Naive B cell (primary cell): ENCODE measurements around the gene FAF1. TPM values are rescaled to one million over a fixed set of nuclear protein-coding genes. Genes with fewer than 3 reads are reported as not detected.

Experiments used
- ATAC-seq, 2 donors: fragments of 150-1000 bp; cut with Tn5 transposase; 2 replicates each; pipeline ENCODE4 v1.10.0; 2021; ENCODE audit warnings: low read depth in 2 of 2, mild to moderate bottlenecking in 2 of 2, moderate library complexity in 2 of 2
- DNase-seq: peaks from one replicate; pipeline ENCODE4 v3.0.0; 2022
- H3K27ac Mint-ChIP-seq, 6 donors: one replicate each; pipeline ENCODE4 v1.8.0; 2020 to 2022; ENCODE audit warnings: mild to moderate bottlenecking in 6 of 6, mixed read lengths in 6 of 6, moderate library complexity in 5 of 6, inconsistent platforms in 2 of 6
- H3K27me3 Mint-ChIP-seq, 3 donors: one replicate each; pipeline ENCODE4 v1.8.0; 2021 to 2022; ENCODE audit warnings: mixed read lengths in 3 of 3, mild to moderate bottlenecking in 1 of 3
- H3K36me3 Mint-ChIP-seq, 2 donors: one replicate each; pipeline ENCODE4 v1.8.0; 2020 to 2022; ENCODE audit warnings: mixed read lengths in 2 of 2, inconsistent platforms in 1 of 2, mild to moderate bottlenecking in 1 of 2
- H3K4me1 Mint-ChIP-seq, 3 donors: one replicate each; pipeline ENCODE4 v1.8.0; 2020 to 2022; ENCODE audit warnings: mixed read lengths in 3 of 3, inconsistent platforms in 1 of 3, mild to moderate bottlenecking in 1 of 3, moderate library complexity in 1 of 3
- H3K4me3 Mint-ChIP-seq, 8 donors: one replicate each; pipeline ENCODE4 v1.8.0; 2020 to 2022; ENCODE audit warnings: mild to moderate bottlenecking in 8 of 8, mixed read lengths in 8 of 8, moderate library complexity in 8 of 8, inconsistent platforms in 2 of 8
- H3K9me3 Mint-ChIP-seq, 7 donors: one replicate each; pipeline ENCODE4 v1.8.0; 2020 to 2022; ENCODE audit warnings: mixed read lengths in 7 of 7, mild to moderate bottlenecking in 5 of 7, inconsistent platforms in 2 of 7, moderate library complexity in 1 of 7
- polyA plus RNA-seq, 6 donors: library from polyadenylated mRNA; unstranded; fragments of 300-500 nt; fragmentation: Illumina TruSeq; gene quantifications; one replicate each; pipeline ENCODE4 v1.2.3, GENCODE V29; 2021; ENCODE audit warnings: low read depth in 6 of 6

FAF1 gene
- polyA plus RNA-seq, 6 donors from 2014 or later = 36.4 to 66.5 (median 43.2) TPM

DNA sequence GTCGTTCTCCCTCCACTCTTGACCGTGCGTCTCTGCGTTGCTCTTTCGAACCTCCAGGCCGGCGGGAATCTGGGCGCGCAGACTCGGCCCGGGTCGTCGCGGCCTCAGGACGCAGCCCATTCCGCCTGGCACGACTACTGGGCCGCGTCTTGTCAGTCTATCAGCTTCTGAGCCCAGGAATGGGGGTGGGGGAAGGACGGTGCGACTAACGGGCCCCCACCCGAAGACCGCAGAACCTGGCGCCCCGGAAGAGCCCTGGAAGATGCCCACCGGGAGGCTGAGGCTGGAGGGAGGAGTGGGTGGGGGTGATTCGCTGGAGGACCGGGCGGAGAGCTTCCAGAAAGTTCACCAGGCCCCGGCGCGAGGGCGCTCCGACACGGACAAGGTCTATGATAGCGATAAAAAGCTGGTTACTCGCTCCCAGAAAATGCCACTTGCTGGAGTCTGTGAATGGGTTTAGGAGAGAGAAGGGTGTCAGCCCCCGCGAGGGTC is 535.1 kb downstream of the FAF1 start:
- peaks cover 39 to 66% (median 53%) of the 10 kb centered on the region in 3 donors for H3K4me1 Mint-ChIP-seq
- DNase-seq (no peak), ATAC-seq (no peak)
- H3K36me3 Mint-ChIP-seq = peaks cover 27 to 38% of the 10 kb centered on the region in 2 donors
- H3K27me3 Mint-ChIP-seq = peaks cover 69 to 89% (median 86%) of the 10 kb centered on the region in 3 donors
- peaks cover 0 to 37% (median 14%) of the 10 kb centered on the region in 7 donors for H3K9me3 Mint-ChIP-seq
- peak overlapping the region; percentile 83 to 97 (median 94) for H3K4me3 Mint-ChIP-seq
- H3K27ac Mint-ChIP-seq = peak overlapping the region in 3 of 6 donors; percentile 27 to 88 (median 74)

DNA sequence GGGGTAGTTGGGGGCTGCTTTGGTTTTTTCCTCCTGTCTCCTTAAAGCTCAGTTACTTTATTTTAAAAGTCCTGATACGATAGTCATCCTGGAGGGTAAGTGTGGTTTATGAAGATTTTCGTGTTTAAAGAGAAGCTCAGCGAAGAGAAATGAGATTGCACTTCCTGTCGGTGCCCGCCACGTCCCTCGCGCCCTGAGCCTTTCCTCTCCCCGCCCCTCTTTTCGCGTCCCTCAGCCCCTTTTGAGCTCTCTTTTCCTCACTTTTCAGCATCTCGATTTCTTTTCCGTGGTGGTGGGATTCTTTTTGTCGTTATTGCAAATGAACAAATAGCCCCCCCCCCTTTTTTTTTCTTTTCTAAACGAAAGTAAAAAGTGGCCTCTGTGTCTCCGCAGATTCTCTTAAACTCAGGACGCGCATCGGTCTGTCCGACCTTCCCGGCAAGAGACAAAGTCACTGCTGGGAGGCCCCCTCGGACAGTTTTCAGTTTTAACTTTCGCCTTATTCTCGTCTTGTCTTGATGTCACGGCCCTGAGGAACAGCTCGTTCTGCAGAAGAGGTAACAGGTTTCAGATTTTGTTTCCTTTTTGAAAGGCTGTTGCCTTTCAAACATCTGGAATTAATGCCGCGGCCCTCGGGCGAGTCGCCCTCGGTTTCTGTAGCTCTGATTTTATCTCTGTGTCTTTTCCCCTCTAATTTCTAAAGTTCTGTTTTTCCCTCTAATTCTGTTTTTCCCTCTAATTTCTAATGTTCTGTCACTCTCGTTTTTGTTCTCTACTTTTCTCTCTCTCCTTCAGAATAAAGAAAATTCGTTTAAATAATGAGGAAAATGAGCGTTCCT is 535.8 kb downstream of the FAF1 start:
- peak in 1 of 2 donors; percentile 37 for ATAC-seq
- no peak for DNase-seq

DNA sequence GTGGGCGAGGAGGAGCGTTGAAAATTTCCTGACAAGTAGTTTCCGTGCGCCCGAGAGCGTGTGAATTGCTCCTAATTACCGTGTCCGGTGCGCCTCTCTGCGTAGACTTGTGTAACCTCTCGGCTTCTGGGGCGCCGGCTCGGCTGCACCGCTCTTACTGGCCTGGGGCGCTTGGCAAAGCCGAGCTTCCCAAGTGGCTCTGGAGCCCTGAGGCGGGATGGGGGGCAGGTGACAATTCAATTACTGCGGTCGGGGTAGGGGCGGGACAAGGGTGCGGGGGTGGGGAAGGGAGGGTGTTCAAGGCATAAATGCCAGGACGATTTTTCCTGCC is 536.4 kb downstream of the FAF1 start:
- Mint-ChIP-seq H3K9me3 (peaks cover 0 to 38% (median 14%) of the 10 kb centered on the region in 7 donors), H3K27me3 (peaks cover 68 to 86% (median 81%) of the 10 kb centered on the region in 3 donors), H3K4me3 (peak overlapping the region; percentile 83 to 97 (median 94)), H3K4me1 (peaks cover 43 to 69% (median 57%) of the 10 kb centered on the region in 3 donors), H3K36me3 (peaks cover 27 to 43% of the 10 kb centered on the region in 2 donors), H3K27ac (peak overlapping the region in 2 of 6 donors; percentile 62 to 86)
- ATAC-seq = no peak
- DNase-seq = no peak

More for the DNA sequence above, 535.8 kb downstream of the FAF1 start:
- H3K9me3 Mint-ChIP-seq = peaks cover 0 to 38% (median 14%) of the 10 kb centered on the region in 7 donors
- peaks cover 43 to 69% (median 57%) of the 10 kb centered on the region in 3 donors for H3K4me1 Mint-ChIP-seq
- peak overlapping the region; percentile 83 to 97 (median 94) for H3K4me3 Mint-ChIP-seq
- H3K27ac Mint-ChIP-seq = peak overlapping the region in 4 of 6 donors; percentile 27 to 96 (median 81)
- H3K27me3 Mint-ChIP-seq = peaks cover 68 to 89% (median 85%) of the 10 kb centered on the region in 3 donors
- H3K36me3 Mint-ChIP-seq = peaks cover 27 to 43% of the 10 kb centered on the region in 2 donors

DNA sequence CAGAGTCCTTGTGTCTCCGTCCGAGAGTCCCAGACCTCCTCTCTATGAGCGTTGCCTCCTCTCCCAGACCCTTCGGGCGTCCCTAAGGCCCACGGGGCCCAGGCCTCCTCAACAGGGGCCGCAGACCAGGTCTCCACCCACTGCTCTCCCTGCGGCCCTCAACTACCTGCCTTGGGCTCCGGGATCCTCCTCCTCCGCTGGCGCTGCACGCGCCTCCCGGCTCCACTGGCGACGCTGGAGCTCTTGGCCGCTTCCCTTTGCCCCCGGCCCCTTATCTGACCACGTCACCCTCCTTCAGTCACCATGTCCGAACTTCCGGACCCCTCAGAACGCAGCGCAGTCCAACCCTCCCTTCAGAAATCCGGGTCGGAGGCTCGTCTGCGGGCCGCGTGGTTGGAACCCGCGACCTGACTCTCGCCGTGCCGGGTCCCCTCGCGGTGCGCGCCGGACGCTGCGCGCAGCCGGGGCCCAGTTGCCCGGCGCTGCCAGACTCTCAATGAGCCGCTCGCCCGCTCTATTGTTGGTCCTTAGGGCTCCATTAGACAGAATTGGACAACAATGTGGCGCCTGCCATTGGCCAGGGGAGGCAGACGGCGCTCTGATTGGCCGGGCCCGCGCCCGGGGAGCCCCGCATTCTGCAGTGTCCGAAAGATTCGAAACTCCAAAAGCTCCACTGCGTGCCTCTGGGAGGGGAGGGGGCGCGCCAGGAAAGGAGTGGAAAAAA is 537.0 kb downstream of the FAF1 start, which contains the start of gene DMRTA2:
TSS of gene DMRTA2 (minus strand) at position 498 of the 724 bp plus-strand sequence. CDS start 1,907 bp downstream, outside the sequence.
- peaks cover 0 to 36% (median 12%) of the 10 kb centered on the region in 7 donors for H3K9me3 Mint-ChIP-seq
- H3K27ac Mint-ChIP-seq = peak within 1 kb of the TSS in 5 of 6 donors; percentile 6 to 96 (median 88)

DNA sequence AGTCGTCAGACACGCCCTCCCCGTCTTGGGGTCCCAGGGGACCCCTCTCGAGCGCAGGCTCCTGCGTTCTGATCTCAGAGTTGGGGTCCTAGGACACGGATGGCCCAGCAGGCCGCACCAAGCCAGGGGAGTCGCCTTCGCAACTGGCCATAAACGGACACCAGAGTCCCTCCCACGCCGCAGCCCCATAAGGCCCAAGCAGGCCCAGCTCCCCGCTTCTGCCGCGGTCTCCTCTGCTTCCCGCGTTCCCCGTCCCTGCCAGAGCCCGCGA is 537.5 kb downstream of the FAF1 start:
- Mint-ChIP-seq H3K36me3 (peaks cover 23 to 43% of the 10 kb centered on the region in 2 donors), H3K4me3 (peak overlapping the region in 7 of 8 donors; percentile 67 to 85 (median 72)), H3K27me3 (peaks cover 65 to 86% (median 78%) of the 10 kb centered on the region in 3 donors), H3K27ac (peak overlapping the region in 4 of 6 donors; percentile 2 to 96 (median 48)), H3K9me3 (peaks cover 0 to 39% (median 11%) of the 10 kb centered on the region in 7 donors), H3K4me1 (peaks cover 43 to 69% (median 59%) of the 10 kb centered on the region in 3 donors)
- DNase-seq (no peak), ATAC-seq (no peak)

More for the DNA sequence above, 537.0 kb downstream of the FAF1 start, which contains the start of gene DMRTA2:
- Mint-ChIP-seq H3K4me1 (peaks cover 43 to 70% (median 57%) of the 10 kb centered on the region in 3 donors), H3K27me3 (peaks cover 64 to 86% (median 78%) of the 10 kb centered on the region in 3 donors), H3K4me3 (peak within 1 kb of the TSS; percentile 83 to 97 (median 94)), H3K36me3 (peaks cover 24 to 43% of the 10 kb centered on the region in 2 donors)
- DNase-seq (no peak), ATAC-seq (no peak)

DNA sequence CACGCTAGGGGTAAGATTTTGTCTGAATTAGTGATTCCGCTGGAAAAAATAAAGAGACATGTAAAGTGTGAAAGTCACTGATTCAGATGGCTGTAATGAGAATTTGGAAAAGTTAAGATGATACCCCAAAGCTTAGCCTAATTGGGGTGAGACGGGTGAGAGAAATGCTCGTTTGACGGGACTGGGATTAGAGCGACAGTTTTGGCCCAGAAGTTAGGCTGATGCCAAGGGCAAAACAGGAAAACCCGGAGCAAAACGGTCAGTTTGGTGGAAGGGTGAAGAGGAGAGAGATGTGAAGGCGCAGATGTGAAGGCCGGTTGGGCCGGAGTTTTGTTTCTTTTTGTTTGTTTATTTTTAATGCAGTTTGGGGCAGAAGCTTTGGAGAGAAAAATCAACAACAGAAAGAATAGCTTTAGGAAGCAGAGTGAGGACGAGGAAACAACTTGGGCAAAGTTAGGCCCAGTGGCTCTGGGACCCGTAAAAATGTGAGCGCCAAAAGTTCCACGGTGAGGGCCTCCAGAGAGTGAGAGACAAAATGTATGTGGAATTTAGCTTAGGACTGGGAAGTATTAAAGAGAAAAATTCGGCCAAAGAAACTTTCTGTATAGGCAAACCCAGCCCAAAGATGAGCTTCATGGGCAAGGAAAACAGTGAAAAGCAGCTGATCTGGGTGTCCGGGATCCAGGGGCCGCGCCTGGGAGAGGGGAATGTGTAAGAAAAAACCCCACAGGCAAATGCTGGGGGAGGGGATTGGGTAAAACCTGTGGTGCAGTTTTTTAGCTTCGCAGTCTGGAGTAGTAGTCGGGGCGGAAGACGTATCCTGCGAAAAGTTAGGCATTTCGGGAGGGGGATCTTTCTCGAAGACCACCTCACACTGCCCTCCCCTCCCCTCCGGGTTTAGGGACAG is 538.0 kb downstream of the FAF1 start:
- Mint-ChIP-seq H3K27ac (peak overlapping the region; percentile 2 to 96 (median 84)), H3K4me1 (peaks cover 43 to 66% (median 65%) of the 10 kb centered on the region in 3 donors), H3K27me3 (peaks cover 63 to 86% (median 78%) of the 10 kb centered on the region in 3 donors), H3K36me3 (peaks cover 23 to 43% of the 10 kb centered on the region in 2 donors), H3K9me3 (peaks cover 0 to 40% (median 10%) of the 10 kb centered on the region in 7 donors), H3K4me3 (peak overlapping the region; percentile 59 to 88 (median 71))
- DNase-seq (no peak), ATAC-seq (no peak)

DNA sequence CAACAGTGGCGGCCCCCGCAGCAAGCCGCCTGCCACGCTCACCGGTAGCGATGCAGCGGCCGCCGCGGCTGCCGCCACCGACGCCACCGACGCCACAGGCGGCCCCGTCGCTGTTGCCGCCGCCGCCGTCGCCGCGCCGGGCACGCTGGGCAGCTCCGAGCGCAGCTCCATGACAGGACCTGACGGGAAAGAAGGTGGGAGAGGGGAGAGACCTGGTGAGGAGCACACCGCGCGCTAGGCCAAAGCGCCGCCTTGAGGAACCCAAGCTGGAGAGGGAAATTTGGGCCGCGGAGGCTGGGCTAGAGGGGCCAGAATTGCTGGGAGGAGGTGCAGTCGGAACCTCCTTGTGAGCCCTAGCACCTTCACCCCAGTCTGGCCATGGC is 538.7 kb downstream of the FAF1 start:
- H3K9me3 Mint-ChIP-seq = peaks cover 0 to 44% (median 11%) of the 10 kb centered on the region in 7 donors
- peaks cover 23 to 43% of the 10 kb centered on the region in 2 donors for H3K36me3 Mint-ChIP-seq
- peak overlapping the region in 5 of 6 donors; percentile 2 to 92 (median 88) for H3K27ac Mint-ChIP-seq
- ATAC-seq (no peak), DNase-seq (no peak)
- H3K4me1 Mint-ChIP-seq = peaks cover 43 to 72% (median 72%) of the 10 kb centered on the region in 3 donors
- peaks cover 67 to 88% (median 80%) of the 10 kb centered on the region in 3 donors for H3K27me3 Mint-ChIP-seq
- peak overlapping the region; percentile 50 to 83 (median 68) for H3K4me3 Mint-ChIP-seq

DNA sequence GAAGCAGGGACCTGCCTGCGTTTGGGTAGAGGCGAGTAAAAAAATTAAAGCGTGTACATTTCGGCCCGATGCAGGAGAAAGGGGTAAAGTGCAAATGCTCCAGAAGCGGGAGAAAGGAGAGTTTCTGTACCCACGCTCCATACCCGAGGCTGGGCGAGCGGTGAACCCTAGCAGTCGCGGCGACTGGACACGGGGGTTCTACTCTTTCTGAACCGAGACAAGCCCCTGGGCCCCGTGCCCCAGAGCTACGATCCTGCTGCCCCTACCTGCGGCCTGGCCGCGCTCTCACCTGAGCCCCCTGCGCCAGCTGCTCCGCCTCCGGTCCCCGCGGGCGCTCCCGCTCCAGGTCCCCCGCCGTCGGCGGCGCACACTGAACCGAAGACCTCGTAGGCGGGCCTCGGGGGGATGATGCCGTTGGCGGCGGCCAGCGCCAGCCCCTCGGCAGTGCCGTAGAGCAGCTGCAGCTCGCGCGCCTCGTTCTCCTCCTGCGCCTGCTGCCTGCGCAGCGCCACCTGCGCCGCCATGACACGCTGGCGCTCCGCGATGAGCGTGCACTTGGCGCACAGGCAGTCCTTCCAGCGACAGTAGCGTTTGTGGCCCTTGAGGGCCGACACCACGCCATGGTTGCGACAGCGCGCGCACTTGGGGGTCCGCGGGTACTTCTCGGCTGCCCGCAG is 539.2 kb downstream of the FAF1 start:
- Mint-ChIP-seq H3K9me3 (peaks cover 0 to 41% (median 11%) of the 10 kb centered on the region in 7 donors), H3K4me3 (peak overlapping the region; percentile 23 to 84 (median 72)), H3K27me3 (peaks cover 67 to 88% (median 78%) of the 10 kb centered on the region in 3 donors), H3K4me1 (peaks cover 43 to 74% (median 67%) of the 10 kb centered on the region in 3 donors), H3K27ac (peak overlapping the region in 4 of 6 donors; percentile 60 to 96 (median 88)), H3K36me3 (peaks cover 23 to 43% of the 10 kb centered on the region in 2 donors)
- DNase-seq = no peak
- no peak for ATAC-seq

DNA sequence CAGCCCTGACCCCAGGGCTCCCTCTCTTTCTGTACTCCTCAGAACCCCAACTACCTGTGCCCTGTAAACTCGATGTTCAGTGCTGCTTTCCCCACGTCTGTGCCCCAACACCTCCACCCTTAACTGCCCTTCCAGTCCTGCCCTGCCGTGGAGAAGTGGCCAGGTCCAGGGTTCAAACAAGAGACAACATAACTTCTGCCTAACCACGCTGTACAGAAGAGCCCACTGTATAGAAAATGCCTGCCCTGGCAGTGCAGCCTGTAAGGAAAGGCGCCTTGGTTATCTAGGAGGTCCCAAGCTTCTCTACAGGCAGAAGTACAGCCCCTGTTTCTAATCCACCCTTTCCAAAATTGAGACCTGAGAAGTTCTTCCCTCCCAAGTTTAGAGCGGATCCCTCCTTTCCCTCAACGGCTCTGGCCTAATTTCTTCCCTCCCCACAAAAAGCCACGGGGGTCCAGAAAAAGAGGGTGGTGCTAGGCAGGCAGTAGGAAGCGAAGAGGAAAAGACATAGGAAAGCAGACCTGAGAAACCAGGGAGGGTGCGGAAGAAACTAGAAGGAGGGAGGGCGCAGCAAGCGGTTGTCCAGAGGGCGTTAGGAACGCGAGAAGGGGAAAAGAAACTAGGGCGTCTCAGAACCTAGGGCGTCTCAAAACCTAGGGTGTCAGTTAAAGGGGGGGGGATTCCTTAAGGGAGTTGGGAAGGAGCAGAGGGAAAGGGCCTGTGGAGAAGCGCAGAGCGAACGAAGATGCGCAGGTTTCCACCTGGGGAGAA is 540.0 kb downstream of the FAF1 start:
- H3K27ac Mint-ChIP-seq = peak overlapping the region in 4 of 6 donors; percentile 60 to 96 (median 88)
- DNase-seq (no peak), ATAC-seq (no peak)
- peaks cover 23 to 43% of the 10 kb centered on the region in 2 donors for H3K36me3 Mint-ChIP-seq
- H3K4me1 Mint-ChIP-seq = peaks cover 43 to 71% (median 61%) of the 10 kb centered on the region in 3 donors
- H3K27me3 Mint-ChIP-seq = peaks cover 63 to 88% (median 76%) of the 10 kb centered on the region in 3 donors
- H3K4me3 Mint-ChIP-seq = peak overlapping the region; percentile 45 to 87 (median 74)
- H3K9me3 Mint-ChIP-seq = peaks cover 0 to 41% (median 11%) of the 10 kb centered on the region in 7 donors

DNA sequence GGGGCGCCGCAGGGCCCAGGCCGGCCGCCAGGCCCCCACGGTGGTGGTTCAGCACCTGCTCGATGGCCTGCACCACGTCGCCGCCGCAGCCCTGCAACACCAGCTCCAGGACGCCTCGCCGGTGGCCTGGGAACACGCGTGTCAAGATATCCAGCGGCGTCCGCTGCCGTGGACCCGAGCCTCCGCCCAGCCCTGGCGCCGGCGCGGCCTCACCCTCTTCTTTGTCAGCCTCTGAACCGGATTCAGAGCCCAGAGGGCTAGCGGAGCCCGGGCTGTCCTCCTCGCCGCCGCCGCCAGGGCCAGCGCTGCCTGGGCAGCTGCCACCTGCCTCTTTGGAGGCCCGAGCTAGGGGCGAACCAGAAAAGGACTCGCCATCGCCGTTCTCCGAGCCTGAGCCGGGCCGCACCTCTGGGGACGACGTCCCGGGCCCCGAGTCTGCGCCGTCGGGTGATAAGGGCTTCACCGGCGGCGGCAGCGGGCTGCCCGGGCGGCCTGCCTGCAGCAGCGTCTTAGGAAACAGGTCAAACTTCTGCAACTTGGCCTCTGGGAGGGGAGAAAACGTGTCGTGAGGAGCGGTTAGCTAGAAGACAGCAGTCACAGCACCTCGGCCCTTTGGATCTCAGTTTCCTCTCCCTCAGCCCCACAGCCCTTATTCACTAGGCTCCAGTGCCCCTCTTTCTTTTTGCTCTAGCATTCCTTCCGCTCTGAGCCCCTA is 540.7 kb downstream of the FAF1 start:
- H3K4me1 Mint-ChIP-seq = peaks cover 37 to 64% (median 54%) of the 10 kb centered on the region in 3 donors
- H3K27ac Mint-ChIP-seq = peak overlapping the region in 3 of 6 donors; percentile 60 to 95 (median 82)
- H3K36me3 Mint-ChIP-seq = peaks cover 18 to 40% of the 10 kb centered on the region in 2 donors
- H3K4me3 Mint-ChIP-seq = peak overlapping the region in 7 of 8 donors; percentile 45 to 87 (median 73)
- H3K27me3 Mint-ChIP-seq = peaks cover 64 to 88% (median 76%) of the 10 kb centered on the region in 3 donors
- ATAC-seq = no peak
- H3K9me3 Mint-ChIP-seq = peaks cover 4 to 39% (median 9%) of the 10 kb centered on the region in 7 donors
- DNase-seq = no peak
